Muscle of leg (tissue), 11 donors: ENCODE data around the gene ZDHHC4. TPM values are rescaled to one million over a fixed set of nuclear protein-coding genes. Genes with fewer than 3 reads are reported as not detected.
A peak's percentile ranks its signal among the peaks of the same experiment; 100 is the strongest.
"Not testable (repeated sequence)": the region's sequence is repeated elsewhere in the genome, so short reads cannot be mapped to it uniquely, and the experiment has no call there.

ENCODE experiments used
- DNase-seq: peaks from one replicate; pipeline ENCODE4 v3.0.0; 2013
- H3K27ac ChIP-seq: one replicate; pipeline ENCODE4 v1.5.1; 2013; ENCODE audit warnings: mild to moderate bottlenecking, low read length, control low read depth
- H3K27me3 ChIP-seq: one replicate; pipeline ENCODE4 v1.6.1; 2013; ENCODE audit warnings: low read length; ENCODE audit not compliant: control insufficient read depth, insufficient read depth
- H3K36me3 ChIP-seq: one replicate; pipeline ENCODE4 v1.6.1; 2013; ENCODE audit warnings: low read length; ENCODE audit not compliant: control insufficient read depth, insufficient read depth
- H3K4me1 ChIP-seq: one replicate; pipeline ENCODE4 v1.6.1; 2013; ENCODE audit warnings: low read length; ENCODE audit not compliant: control insufficient read depth, insufficient read depth
- H3K4me3 ChIP-seq: one replicate; pipeline ENCODE4 v1.5.1; 2013; ENCODE audit warnings: low read length, control low read depth
- H3K9me3 ChIP-seq: replicated peaks from 2 replicates; pipeline ENCODE4 v1.6.1; 2013; ENCODE audit warnings: low read depth, low read length; ENCODE audit not compliant: control insufficient read depth
- WGBS: methylation state at CpG from one replicate; pipeline ENCODE4 v1.1.5; 2013; ENCODE audit warnings: missing lambda C conversion rate; ENCODE audit not compliant: insufficient coverage; 5-methylcytosine and 5-hydroxymethylcytosine counted together
- polyA plus RNA-seq, 8 donors: library from polyadenylated mRNA; unstranded; fragments of 120-200 nt; gene quantifications; one replicate each; pipeline versions ENCODE4 v1.2.1 to v1.2.3, GENCODE V29; 2013; ENCODE audit warnings: inconsistent platforms in 1 of 8, low replicate concordance in 1 of 8; ENCODE audit not compliant: insufficient read length in 8 of 8, insufficient read depth in 1 of 8
- total RNA-seq: library from RNA; stranded (reverse); fragments of 120-200 nt; gene quantifications from one replicate; pipeline ENCODE4 v1.2.4, GENCODE V29; 2013

Gene ZDHHC4
- total and polyA plus RNA-seq, 9 donors, result 37.0 to 57.5 (median 43.9) TPM

GRCh38 chr7:6576867-6577368 lies 336 bp upstream of the ZDHHC4 start:
- peak overlapping the region; percentile 74 for H3K4me3 ChIP-seq
- peak; percentile 30 for DNase-seq
- peak overlapping the region; percentile 96 for H3K27ac ChIP-seq
- not testable (repeated sequence) for H3K9me3 ChIP-seq, H3K27me3 ChIP-seq
- WGBS, result 0% methylated on average over 7 of the region's 14 CpGs
- H3K36me3 ChIP-seq, result peaks cover 22% of the 10 kb centered on the region
- peaks cover 14% of the 10 kb centered on the region for H3K4me1 ChIP-seq

DNA sequence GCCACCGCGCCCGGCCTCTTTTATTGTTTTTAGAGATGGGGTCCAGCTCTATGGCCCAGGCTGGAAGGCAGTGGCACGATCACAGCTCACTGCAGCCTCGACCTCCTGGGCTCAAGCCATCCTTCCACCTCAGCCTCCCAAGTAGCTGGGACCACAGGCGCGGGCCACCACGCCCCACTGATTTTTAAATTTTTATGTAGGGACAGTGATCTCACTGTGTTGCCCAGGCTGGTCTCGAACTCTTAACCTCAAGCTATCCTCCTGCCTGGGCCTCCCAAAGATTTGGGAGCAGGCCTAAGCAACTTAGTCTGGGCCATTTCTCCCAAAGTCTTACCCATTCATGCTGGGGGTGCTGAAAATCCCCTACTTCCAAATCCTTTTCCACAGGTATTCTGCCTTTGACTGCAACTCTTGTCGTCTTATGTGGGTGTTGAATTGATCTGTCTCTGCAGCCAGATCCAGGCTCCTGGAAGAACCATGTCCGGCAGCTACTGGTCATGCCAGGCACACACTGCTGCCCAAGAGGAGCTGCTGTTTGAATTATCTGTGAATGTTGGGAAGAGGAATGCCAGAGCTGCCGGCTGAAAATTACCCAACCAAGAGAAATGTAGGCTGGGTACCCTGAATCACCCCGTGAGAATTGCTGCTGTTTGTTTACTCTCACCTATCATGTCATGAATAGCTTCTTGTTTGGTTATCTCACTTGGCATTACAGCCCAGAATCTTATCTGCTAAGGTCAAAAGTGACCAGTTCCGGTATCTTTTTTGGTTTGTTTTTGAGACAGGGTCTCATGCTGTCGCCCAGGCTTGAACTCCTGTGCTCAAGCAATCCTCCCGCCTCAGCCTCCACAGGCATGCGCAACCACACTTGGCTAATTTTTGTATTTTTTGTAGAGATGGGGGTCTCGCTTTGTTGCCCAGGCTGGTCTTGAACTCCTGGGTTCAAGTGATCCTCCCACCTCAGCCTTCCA lies 1.1 kb downstream of the ZDHHC4 start:
- Histone ChIP-seq H3K27me3 (no peaks in the 10 kb centered on the region), H3K4me3 (peak overlapping the region; percentile 74), H3K36me3 (peaks cover 33% of the 10 kb centered on the region), H3K4me1 (peaks cover 14% of the 10 kb centered on the region), H3K9me3 (no peaks in the 10 kb centered on the region), H3K27ac (no peak overlapping the region)
- WGBS, result 70% methylated on average over 3 of the region's 18 CpGs
- DNase-seq, result no peak

GRCh38 chr7:6579446-6579845 lies 2.2 kb downstream of the ZDHHC4 start:
- no peaks in the 10 kb centered on the region for H3K9me3 ChIP-seq
- peaks cover 36% of the 10 kb centered on the region for H3K36me3 ChIP-seq
- no peak overlapping the region for H3K4me3 ChIP-seq
- H3K4me1 ChIP-seq, result peaks cover 14% of the 10 kb centered on the region
- 93% methylated on average over 4 of the region's 4 CpGs for WGBS
- no peak overlapping the region for H3K27ac ChIP-seq
- no peak for DNase-seq
- no peaks in the 10 kb centered on the region for H3K27me3 ChIP-seq

GRCh38 chr7:6585746-6586432 lies 8.6 kb downstream of the ZDHHC4 start:
- Histone ChIP-seq H3K36me3 (peaks cover 48% of the 10 kb centered on the region), H3K4me1 (peaks cover 10% of the 10 kb centered on the region)
- not testable (repeated sequence) for H3K4me3 ChIP-seq, H3K27ac ChIP-seq, DNase-seq, H3K9me3 ChIP-seq, H3K27me3 ChIP-seq
- WGBS, result 88% methylated on average over 4 of the region's 8 CpGs

- Histone ChIP-seq H3K9me3 (no peaks in the 10 kb centered on the region), H3K4me3 (no peak overlapping the region), H3K4me1 (peaks cover 17% of the 10 kb centered on the region), H3K27ac (no peak overlapping the region), H3K36me3 (peaks cover 44% of the 10 kb centered on the region), H3K27me3 (no peaks in the 10 kb centered on the region)
- no peak for DNase-seq
- WGBS, result 90% methylated on average over 7 of the region's 9 CpGs
These were observed 11.3 kb downstream of the ZDHHC4 start for GRCh38 chr7:6588566-6588965.

DNA sequence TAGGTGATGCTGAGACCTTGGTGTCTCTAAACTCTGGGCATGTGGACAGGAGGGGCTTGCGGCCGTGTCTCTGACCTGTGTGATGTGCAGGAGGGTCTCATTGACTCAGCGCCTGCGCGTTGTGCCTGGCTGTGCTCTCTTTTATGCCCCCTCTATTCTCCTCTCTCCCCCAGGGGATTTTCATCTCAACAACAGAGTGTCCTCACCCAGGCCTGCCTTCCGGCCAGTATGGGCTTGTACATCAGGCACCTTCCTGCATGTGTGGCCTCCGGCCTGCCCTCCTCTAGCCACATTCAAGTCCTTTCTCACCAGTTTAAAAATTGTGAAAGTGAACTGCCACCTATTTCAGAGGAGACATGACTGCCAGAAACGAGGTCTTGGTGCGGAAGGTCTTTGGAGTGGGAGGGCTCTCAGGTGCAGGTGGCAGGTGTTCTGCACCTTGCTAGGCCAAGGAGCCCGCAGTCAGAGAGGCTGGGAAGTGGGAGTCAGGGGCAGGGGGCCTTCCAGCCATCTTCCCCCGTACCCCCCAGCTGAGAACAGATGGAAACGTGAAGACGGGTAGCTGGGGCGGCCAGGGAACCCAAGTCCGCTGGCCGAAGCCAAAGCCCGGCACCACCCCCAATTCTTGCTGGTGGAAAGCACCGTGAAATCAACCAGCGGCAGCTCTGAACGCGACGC lies 12.0 kb downstream of the ZDHHC4 start:
- Histone ChIP-seq H3K27me3 (no peaks in the 10 kb centered on the region), H3K4me3 (peak overlapping the region; percentile 37), H3K9me3 (no peaks in the 10 kb centered on the region), H3K27ac (no peak overlapping the region), H3K4me1 (peaks cover 17% of the 10 kb centered on the region), H3K36me3 (peaks cover 50% of the 10 kb centered on the region)
- DNase-seq, result no peak
- WGBS, result 38% methylated on average over 18 of the region's 22 CpGs

DNA sequence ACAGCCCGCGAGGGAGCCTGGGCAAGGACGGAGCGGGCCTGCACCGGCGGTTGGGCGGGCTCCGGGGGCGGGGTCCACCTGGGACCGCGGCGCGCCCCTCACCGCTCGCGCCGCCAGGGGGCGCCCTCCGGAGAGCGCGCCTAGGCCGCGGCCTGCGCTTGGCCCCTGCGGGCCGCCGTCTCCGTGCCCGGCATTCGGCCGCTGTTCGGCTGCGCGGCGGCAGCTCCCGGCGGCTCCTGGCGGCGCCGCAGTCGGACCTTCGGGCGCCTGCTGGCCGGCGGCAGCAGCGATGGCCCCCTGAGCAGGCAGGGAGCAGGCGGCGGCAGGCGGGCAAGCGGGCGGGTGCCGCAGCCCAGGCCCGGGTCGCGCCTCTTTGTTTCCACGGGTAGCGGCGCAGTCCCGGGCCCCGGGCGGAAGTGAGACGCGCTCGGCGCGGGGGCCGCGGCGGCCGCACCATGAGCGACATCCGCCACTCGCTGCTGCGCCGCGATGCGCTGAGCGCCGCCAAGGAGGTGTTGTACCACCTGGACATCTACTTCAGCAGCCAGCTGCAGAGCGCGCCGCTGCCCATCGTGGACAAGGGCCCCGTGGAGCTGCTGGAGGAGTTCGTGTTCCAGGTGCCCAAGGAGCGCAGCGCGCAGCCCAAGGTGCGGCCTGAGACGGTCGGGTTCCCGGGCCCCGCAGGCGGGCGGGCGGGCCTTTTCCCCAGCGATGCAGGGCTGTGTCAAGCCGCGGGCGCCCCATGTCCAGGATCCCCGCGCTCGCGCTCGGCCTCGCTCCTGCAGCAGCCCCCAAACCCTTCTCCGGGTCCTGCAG lies 12.8 kb downstream of the ZDHHC4 start, which contains the start of gene INTS15:
INTS15 (plus strand) TSS at position 193 of the 816 bp plus-strand sequence; CDS start at position 456, 263 bp downstream.
- H3K4me3 ChIP-seq, result peak within 1 kb of the TSS; percentile 82
- no peaks in the 10 kb centered on the region for H3K27me3 ChIP-seq
- WGBS, result under 1% methylated on average over 107 of the region's 107 CpGs
- H3K36me3 ChIP-seq, result peaks cover 50% of the 10 kb centered on the region
- no peaks in the 10 kb centered on the region for H3K9me3 ChIP-seq
- H3K27ac ChIP-seq, result peak within 1 kb of the TSS; percentile 55
- H3K4me1 ChIP-seq, result peaks cover 17% of the 10 kb centered on the region
- peak; percentile 93 for DNase-seq

GRCh38 chr7:6590645-6591110 lies 13.4 kb downstream of the ZDHHC4 start:
- Histone ChIP-seq H3K4me3 (peak overlapping the region; percentile 82), H3K4me1 (peaks cover 17% of the 10 kb centered on the region), H3K36me3 (peaks cover 55% of the 10 kb centered on the region), H3K27ac (peak overlapping the region; percentile 55), H3K27me3 (no peaks in the 10 kb centered on the region), H3K9me3 (no peaks in the 10 kb centered on the region)
- no peak for DNase-seq
- 0% methylated on average over 4 of the region's 10 CpGs for WGBS

GRCh38 chr7:6600093-6600492 lies 22.8 kb downstream of the ZDHHC4 start:
- no peaks in the 10 kb centered on the region for H3K4me1 ChIP-seq
- H3K27ac ChIP-seq, result no peak overlapping the region
- no peak overlapping the region for H3K4me3 ChIP-seq
- no peak for DNase-seq
- no peaks in the 10 kb centered on the region for H3K9me3 ChIP-seq
- no peaks in the 10 kb centered on the region for H3K27me3 ChIP-seq
- peaks cover 81% of the 10 kb centered on the region for H3K36me3 ChIP-seq
- WGBS, result 94% methylated on average over 12 of the region's 15 CpGs
